ENCODE results near the gene P2RY11.

DNA sequence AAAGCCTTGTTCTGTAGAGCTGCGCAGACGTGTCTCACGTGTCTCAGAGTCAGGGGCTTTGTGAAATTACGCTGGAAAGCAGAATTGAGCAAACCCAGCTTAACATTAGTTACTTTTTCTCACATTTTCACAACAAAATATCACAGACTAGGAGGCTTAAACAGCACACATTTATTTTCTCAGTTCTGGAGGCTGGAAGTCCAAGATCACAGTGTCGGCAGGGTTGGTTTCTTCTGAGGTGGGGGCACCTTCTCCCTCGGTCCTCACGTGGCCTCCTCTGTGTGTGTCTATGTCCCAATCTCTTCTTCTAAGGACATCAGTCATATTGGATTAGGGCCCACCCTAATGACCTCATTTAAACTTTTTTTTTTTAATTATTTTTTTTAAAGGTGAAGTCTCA is 12.9 kb downstream of the P2RY11 start:
- TF ChIP-seq POLR2AphosphoS5 (IDR thresholded peaks at IDR 0.05; ENCODE audit: low read depth, low read length) = no peak
- no peak for TF ChIP-seq TAF1 (IDR thresholded peaks at IDR 0.05; ENCODE audit: low read depth, low read length)
- TF ChIP-seq POLR2A (IDR thresholded peaks at IDR 0.05; ENCODE audit: low read depth, low read length) = no peak

Data from GM12891 (cell line).